HL-60 (cell line): ENCODE results near the gene CSTB.

ENCODE experiments used
- DNase-seq, 2 experiments: peaks; one replicate each; pipeline ENCODE4 v3.0.0-alpha.2; 2010 to 2020; ENCODE audit warnings: low read depth in 1 of 2, low spot score in 1 of 2
- H3K27ac ChIP-seq: fragments of 250-450 bp; sonication (Bioruptor Pico); replicated peaks from 2 replicates; pipeline ENCODE4 v1.5.1; 2020; ENCODE audit warnings: mild to moderate bottlenecking, moderate library complexity
- H3K27me3 ChIP-seq: fragments of 250-450 bp; sonication (Bioruptor Pico); 2 replicates; pipeline ENCODE4 v1.5.1; 2021; ENCODE audit warnings: mild to moderate bottlenecking, moderate library complexity; ENCODE audit not compliant: insufficient read depth, poor library complexity, severe bottlenecking
- H3K4me3 ChIP-seq: replicated peaks from 2 replicates; pipeline ENCODE4 v1.5.1; 2011; ENCODE audit warnings: mild to moderate bottlenecking, control low read depth, low read length; ENCODE audit not compliant: insufficient read depth
- GABPA ChIP-seq: IDR thresholded peaks from 2 replicates; pipeline ENCODE4 v1.6.1; 2012; ENCODE audit warnings: low read depth
- POLR2AphosphoS5 ChIP-seq: IDR thresholded peaks from 2 replicates; pipeline ENCODE4 v1.6.1; 2012; ENCODE audit warnings: low read depth
- SPI1 ChIP-seq: IDR thresholded peaks from 2 replicates; pipeline ENCODE4 v1.6.1; 2012; ENCODE audit warnings: low read depth, mild to moderate bottlenecking, borderline replicate concordance
- TF ChIP-seq, protein P1 (sequence below): IDR thresholded peaks from 2 replicates; pipeline ENCODE4 v1.6.1; 2012; ENCODE audit warnings: low read depth; ENCODE audit not compliant: insufficient replicate concordance
- TF ChIP-seq, protein P2 (sequence below): IDR thresholded peaks from one replicate; pipeline ENCODE4 v1.5.1; 2011; ENCODE audit warnings: low read length, control low read depth, inconsistent platforms; ENCODE audit not compliant: insufficient read depth

CSTB gene

DNA sequence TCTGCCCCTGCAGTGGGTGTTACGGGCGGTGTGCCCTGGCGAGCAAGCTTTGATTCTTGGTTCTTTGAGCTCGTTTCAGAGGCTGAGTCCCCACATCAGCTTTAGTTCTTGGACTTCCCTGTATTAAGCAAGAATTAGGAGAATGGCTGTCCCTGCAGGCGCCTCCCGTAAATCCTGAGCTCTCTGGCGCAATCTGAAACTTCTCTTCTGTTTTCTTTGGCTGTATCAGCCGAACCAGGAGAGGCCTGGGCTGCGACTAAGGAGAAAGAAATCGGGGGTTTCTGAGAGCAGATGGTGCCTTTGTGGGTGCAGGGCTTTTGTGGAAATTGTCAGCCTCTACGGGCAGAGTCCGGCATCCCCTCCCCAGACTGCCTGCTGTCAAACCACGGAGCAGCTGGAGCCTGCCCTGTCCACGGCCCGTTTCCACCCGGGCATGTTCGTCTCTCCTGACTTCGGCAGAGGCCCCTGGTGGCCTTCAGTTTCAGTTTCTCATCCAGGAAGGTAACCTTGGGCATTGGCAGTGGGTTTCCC lies 17.9 kb downstream of the CSTB start:
- H3K27me3 ChIP-seq: no peaks in the 10 kb centered on the region
- DNase-seq: no peak
- H3K27ac ChIP-seq: no peak overlapping the region
- no peak for TF ChIP-seq GABPA
- no peak for TF ChIP-seq SPI1
- TF ChIP-seq, protein P1, sequence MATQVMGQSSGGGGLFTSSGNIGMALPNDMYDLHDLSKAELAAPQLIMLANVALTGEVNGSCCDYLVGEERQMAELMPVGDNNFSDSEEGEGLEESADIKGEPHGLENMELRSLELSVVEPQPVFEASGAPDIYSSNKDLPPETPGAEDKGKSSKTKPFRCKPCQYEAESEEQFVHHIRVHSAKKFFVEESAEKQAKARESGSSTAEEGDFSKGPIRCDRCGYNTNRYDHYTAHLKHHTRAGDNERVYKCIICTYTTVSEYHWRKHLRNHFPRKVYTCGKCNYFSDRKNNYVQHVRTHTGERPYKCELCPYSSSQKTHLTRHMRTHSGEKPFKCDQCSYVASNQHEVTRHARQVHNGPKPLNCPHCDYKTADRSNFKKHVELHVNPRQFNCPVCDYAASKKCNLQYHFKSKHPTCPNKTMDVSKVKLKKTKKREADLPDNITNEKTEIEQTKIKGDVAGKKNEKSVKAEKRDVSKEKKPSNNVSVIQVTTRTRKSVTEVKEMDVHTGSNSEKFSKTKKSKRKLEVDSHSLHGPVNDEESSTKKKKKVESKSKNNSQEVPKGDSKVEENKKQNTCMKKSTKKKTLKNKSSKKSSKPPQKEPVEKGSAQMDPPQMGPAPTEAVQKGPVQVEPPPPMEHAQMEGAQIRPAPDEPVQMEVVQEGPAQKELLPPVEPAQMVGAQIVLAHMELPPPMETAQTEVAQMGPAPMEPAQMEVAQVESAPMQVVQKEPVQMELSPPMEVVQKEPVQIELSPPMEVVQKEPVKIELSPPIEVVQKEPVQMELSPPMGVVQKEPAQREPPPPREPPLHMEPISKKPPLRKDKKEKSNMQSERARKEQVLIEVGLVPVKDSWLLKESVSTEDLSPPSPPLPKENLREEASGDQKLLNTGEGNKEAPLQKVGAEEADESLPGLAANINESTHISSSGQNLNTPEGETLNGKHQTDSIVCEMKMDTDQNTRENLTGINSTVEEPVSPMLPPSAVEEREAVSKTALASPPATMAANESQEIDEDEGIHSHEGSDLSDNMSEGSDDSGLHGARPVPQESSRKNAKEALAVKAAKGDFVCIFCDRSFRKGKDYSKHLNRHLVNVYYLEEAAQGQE: no peak
- TF ChIP-seq, protein P2, sequence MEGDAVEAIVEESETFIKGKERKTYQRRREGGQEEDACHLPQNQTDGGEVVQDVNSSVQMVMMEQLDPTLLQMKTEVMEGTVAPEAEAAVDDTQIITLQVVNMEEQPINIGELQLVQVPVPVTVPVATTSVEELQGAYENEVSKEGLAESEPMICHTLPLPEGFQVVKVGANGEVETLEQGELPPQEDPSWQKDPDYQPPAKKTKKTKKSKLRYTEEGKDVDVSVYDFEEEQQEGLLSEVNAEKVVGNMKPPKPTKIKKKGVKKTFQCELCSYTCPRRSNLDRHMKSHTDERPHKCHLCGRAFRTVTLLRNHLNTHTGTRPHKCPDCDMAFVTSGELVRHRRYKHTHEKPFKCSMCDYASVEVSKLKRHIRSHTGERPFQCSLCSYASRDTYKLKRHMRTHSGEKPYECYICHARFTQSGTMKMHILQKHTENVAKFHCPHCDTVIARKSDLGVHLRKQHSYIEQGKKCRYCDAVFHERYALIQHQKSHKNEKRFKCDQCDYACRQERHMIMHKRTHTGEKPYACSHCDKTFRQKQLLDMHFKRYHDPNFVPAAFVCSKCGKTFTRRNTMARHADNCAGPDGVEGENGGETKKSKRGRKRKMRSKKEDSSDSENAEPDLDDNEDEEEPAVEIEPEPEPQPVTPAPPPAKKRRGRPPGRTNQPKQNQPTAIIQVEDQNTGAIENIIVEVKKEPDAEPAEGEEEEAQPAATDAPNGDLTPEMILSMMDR: no peak
- no peak for TF ChIP-seq POLR2AphosphoS5
- H3K4me3 ChIP-seq: no peak overlapping the region

DNA sequence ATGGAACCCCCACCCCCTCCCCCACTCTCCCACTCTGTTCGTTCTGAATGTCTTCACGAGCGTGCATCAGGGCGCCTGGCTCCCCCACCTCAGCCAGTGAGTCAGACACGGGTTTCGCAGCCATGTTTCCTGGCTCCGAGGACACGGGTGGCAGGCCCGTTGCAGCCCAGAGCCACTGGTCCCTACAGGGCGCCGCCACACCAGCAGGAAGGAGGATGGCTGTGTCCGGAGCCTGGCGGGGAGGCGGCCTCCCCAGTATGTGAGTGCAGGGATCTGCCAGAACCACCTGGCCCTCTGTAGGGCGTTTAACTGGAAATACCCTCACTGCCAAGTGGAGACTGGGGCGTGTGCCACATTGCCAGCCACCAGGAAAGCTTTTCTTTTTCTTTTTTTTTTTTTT lies 18.5 kb downstream of the CSTB start:
- TF ChIP-seq, protein P1: no peak
- no peak for TF ChIP-seq GABPA
- TF ChIP-seq SPI1: no peak
- TF ChIP-seq, protein P2: no peak
- no peak for TF ChIP-seq POLR2AphosphoS5
- no peak for DNase-seq
- H3K27me3 ChIP-seq: no peaks in the 10 kb centered on the region
- H3K4me3 ChIP-seq: no peak overlapping the region
- H3K27ac ChIP-seq: no peak overlapping the region

DNA sequence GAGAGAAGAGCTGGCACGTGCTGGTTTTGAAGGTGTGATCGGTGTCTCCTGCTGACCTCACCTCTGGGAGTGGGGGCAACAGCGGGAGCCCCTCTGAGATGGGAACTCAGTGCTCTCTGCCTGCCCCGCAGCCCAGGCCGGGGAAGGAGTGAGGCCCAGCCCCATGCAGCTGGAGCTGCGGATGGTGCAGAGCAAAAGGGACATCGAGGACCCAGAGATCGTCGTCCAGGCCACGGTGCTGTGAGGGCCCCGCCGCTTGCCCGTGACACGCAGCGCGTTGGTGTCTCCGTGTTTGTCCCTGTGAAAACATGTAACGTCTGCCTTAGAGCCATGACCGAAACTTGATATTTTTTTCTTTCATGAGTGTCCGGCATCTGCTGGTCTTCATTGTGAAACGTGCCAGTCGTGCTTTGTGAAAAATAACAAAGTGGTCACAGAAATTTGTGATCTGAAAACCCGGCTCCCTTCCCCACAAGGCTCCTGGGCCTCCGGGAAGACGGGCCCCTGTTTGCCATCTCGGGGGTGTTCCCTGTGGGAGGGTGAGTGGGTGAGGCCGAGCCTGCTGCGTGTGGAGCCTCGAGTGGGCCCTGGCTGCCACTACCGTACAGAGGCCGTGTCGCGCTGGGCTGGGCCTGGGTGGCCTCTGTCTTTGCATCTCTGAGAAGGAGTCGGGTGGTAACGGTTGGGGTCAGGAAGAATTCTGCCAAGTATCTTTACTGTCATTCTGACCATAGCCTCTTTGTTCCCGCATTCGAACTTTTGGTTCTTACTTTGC lies 20.1 kb downstream of the CSTB start:
- no peaks in the 10 kb centered on the region for H3K27me3 ChIP-seq
- no peak for DNase-seq
- no peak for TF ChIP-seq SPI1
- TF ChIP-seq, protein P1: no peak
- TF ChIP-seq GABPA: no peak
- TF ChIP-seq POLR2AphosphoS5: no peak
- TF ChIP-seq, protein P2: no peak
- no peak overlapping the region for H3K4me3 ChIP-seq
- H3K27ac ChIP-seq: no peak overlapping the region
